ENCODE measurements around the gene RFWD3.
A peak's percentile ranks its signal among the peaks of the same experiment; 100 is the strongest.

RFWD3 gene

DNA sequence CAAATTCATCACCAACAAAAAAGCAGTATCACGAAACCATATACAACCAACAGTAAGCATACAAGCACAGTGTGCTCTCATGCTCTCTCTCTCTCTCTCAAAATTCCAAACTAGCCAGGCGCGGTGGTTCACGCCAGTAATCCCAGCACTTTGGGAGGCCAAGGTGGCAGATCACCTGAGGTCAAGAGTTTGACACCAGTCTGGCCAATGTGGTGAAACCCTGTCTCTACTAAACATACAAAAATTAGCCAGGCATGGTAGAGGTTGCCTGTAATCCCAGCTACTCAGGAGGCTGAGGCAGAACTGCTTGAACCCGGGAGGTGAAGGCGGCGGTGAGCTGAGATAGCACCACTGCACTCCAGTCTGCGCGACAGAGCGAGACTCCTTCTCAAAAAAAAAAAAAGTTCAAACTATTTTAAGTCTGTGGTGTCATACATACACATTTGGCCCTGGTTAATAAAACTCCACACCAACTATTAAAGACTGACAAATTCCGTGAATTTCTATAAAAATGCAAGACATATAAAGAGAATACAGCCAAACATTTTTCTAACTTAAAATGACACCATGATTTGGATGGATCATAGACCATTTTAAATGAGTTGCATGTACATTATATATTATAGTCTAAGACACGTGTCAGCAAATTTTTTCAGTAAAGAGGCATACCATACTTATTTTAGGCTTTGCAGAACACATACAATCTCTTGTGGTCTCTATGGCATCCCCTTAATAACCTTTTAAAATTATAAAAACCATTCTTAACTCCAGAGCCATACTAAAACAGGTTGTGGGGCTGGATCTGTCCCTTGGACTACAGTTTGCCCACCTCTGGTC lies 90.7 kb downstream of the RFWD3 start:
- H3K9me3 ChIP-seq (ENCODE audit: control insufficient read depth, insufficient read depth, low read depth, low read length), result no peaks in the 10 kb centered on the region
- H3K27ac ChIP-seq (ENCODE audit: extremely low read depth, low read depth, low read length), result no peak overlapping the region; the same call in 1 of the 2 replicates
- ChIA-PET POLR2A (no interaction called here), CTCF (interaction anchor here (0.6 kb wide), 1 partner anchor 12 kb away, joined by 4 read pairs; no protein-coding TSS in a partner anchor)
- H3K4me1 ChIP-seq (ENCODE audit: control insufficient read depth, insufficient read depth, low read length), result peaks cover 11% of the 10 kb centered on the region
- H3K4me3 ChIP-seq (ENCODE audit: low read depth, low read length), result no peak overlapping the region
- H3K36me3 ChIP-seq (ENCODE audit: control insufficient read depth in 2 of 2, insufficient read depth in 1 of 2, low read length in 2 of 2), result no peaks in the 10 kb centered on the region
- no peak for TF ChIP-seq ZNF394 (tag by site-specific recombination; IDR thresholded peaks at IDR 0.05; ENCODE audit: borderline replicate concordance)
- TF ChIP-seq ZNF600 (tag by site-specific recombination; IDR thresholded peaks at IDR 0.05), result 0 out of 2 replicates have a peak, but pooled peaks have one; percentile 44

DNA sequence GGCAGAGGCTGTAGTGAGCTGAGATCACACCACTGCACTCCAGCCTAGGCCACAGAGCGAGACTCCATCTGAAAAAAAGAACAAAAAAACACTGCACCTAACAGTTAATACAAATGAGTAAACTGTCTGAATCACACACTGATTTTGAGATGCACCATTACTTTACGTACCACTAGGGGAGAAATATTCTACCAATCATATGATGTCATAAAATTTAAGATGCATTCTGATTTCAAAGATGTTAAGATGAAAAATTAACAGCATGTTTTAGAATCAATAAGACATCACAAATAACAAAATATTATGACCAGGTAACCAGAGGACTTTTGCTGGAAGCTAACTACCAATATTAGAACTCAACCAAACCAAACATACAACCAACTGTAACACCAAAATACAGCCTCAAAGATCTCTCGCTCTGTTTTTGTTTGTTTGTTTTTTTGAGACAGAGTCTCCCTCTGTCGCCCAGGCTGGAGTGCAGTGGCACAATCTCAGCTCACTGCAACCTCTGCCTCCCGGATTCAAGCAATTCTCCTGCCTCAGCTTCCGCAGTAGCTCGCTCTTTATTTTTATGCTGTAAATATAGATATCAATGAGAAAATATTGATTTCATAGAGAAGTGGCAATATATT lies 91.4 kb downstream of the RFWD3 start:
- no peak overlapping the region for H3K27ac ChIP-seq (ENCODE audit: extremely low read depth, low read depth, low read length)
- CTCF ChIA-PET, result no interaction called here
- H3K4me1 ChIP-seq (ENCODE audit: control insufficient read depth, insufficient read depth, low read length), result peaks cover 9% of the 10 kb centered on the region
- TF ChIP-seq, protein P1, sequence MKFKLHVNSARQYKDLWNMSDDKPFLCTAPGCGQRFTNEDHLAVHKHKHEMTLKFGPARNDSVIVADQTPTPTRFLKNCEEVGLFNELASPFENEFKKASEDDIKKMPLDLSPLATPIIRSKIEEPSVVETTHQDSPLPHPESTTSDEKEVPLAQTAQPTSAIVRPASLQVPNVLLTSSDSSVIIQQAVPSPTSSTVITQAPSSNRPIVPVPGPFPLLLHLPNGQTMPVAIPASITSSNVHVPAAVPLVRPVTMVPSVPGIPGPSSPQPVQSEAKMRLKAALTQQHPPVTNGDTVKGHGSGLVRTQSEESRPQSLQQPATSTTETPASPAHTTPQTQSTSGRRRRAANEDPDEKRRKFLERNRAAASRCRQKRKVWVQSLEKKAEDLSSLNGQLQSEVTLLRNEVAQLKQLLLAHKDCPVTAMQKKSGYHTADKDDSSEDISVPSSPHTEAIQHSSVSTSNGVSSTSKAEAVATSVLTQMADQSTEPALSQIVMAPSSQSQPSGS (tag by site-specific recombination; IDR thresholded peaks at IDR 0.05; ENCODE audit: low read depth), result peak; percentile 87
- TF ChIP-seq ZNF785 (tag by site-specific recombination; IDR thresholded peaks at IDR 0.05) (no peak), MEIS1 (CRISPR knock-in tag; IDR thresholded peaks at IDR 0.05; ENCODE audit: borderline replicate concordance) (no peak)
- TF ChIP-seq, protein P2, sequence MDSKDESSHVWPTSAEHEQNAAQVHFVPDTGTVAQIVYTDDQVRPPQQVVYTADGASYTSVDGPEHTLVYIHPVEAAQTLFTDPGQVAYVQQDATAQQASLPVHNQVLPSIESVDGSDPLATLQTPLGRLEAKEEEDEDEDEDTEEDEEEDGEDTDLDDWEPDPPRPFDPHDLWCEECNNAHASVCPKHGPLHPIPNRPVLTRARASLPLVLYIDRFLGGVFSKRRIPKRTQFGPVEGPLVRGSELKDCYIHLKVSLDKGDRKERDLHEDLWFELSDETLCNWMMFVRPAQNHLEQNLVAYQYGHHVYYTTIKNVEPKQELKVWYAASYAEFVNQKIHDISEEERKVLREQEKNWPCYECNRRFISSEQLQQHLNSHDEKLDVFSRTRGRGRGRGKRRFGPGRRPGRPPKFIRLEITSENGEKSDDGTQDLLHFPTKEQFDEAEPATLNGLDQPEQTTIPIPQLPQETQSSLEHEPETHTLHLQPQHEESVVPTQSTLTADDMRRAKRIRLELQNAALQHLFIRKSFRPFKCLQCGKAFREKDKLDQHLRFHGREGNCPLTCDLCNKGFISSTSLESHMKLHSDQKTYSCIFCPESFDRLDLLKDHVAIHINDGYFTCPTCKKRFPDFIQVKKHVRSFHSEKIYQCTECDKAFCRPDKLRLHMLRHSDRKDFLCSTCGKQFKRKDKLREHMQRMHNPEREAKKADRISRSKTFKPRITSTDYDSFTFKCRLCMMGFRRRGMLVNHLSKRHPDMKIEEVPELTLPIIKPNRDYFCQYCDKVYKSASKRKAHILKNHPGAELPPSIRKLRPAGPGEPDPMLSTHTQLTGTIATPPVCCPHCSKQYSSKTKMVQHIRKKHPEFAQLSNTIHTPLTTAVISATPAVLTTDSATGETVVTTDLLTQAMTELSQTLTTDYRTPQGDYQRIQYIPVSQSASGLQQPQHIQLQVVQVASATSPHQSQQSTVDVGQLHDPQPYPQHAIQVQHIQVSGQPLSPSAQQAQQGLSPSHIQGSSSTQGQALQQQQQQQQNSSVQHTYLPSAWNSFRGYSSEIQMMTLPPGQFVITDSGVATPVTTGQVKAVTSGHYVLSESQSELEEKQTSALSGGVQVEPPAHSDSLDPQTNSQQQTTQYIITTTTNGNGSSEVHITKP (tag by site-specific recombination; IDR thresholded peaks at IDR 0.05), result peak; percentile 27; the same call in 1 of the 2 replicates
- POLR2A ChIA-PET, result no interaction called here
- no peaks in the 10 kb centered on the region for H3K36me3 ChIP-seq (ENCODE audit: control insufficient read depth in 2 of 2, insufficient read depth in 1 of 2, low read length in 2 of 2)
- H3K4me3 ChIP-seq (ENCODE audit: low read depth, low read length), result no peak overlapping the region
- H3K9me3 ChIP-seq (ENCODE audit: control insufficient read depth, insufficient read depth, low read depth, low read length), result no peaks in the 10 kb centered on the region

DNA sequence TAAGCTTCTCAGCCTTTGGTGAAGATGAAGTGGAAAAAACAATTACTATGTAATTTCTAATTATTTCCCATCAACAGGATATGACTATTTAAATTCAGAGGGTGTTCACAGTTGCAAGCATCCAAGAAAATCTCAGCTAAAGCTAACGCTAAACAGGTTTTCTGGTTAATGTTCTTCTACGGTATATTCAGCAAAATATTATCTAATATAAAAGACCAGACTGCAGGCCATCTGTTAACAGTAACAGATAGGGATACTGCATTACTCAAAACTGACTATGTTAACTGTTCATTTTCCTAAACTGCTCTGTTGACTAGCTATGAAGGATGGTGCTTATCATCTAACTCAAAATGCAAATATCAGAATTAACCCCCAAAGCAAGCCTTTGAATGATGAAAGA lies 92.5 kb downstream of the RFWD3 start:
- H3K4me1 ChIP-seq (ENCODE audit: control insufficient read depth, insufficient read depth, low read length), result peaks cover 11% of the 10 kb centered on the region
- ChIA-PET POLR2A (interaction anchor here (1.1 kb wide), 1 partner anchor 32 kb away, joined by 3 read pairs; the partner anchor contains the start of gene GLG1), CTCF (interaction anchor here (0.6 to 0.9 kb wide), 2 partner anchors 14 to 19 kb away, joined by 3 read pairs; no protein-coding TSS in a partner anchor)
- no peak overlapping the region for H3K4me3 ChIP-seq (ENCODE audit: low read depth, low read length)
- H3K9me3 ChIP-seq (ENCODE audit: control insufficient read depth, insufficient read depth, low read depth, low read length), result no peaks in the 10 kb centered on the region
- no peak overlapping the region for H3K27ac ChIP-seq (ENCODE audit: extremely low read depth, low read depth, low read length)
- no peaks in the 10 kb centered on the region for H3K36me3 ChIP-seq (ENCODE audit: control insufficient read depth in 2 of 2, insufficient read depth in 1 of 2, low read length in 2 of 2)
- TF ChIP-seq, protein P3, sequence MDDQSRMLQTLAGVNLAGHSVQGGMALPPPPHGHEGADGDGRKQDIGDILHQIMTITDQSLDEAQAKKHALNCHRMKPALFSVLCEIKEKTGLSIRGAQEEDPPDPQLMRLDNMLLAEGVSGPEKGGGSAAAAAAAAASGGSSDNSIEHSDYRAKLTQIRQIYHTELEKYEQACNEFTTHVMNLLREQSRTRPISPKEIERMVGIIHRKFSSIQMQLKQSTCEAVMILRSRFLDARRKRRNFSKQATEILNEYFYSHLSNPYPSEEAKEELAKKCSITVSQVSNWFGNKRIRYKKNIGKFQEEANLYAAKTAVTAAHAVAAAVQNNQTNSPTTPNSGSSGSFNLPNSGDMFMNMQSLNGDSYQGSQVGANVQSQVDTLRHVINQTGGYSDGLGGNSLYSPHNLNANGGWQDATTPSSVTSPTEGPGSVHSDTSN (CRISPR knock-in tag; IDR thresholded peaks at IDR 0.05), result no peak
- TF ChIP-seq ZSCAN16 (tag by site-specific recombination; IDR thresholded peaks at IDR 0.05) (no peak), ZFP3 (tag by site-specific recombination; IDR thresholded peaks at IDR 0.05; ENCODE audit: low read depth) (no peak), ZNF560 (tag by site-specific recombination; IDR thresholded peaks at IDR 0.05; ENCODE audit: borderline replicate concordance) (no peak), ZNF571 (tag by site-specific recombination; IDR thresholded peaks at IDR 0.05) (no peak), ZFP37 (tag by site-specific recombination; IDR thresholded peaks at IDR 0.05) (no peak), ZNF791 (tag by site-specific recombination; IDR thresholded peaks at IDR 0.05) (no peak)
- TF ChIP-seq, protein P4, sequence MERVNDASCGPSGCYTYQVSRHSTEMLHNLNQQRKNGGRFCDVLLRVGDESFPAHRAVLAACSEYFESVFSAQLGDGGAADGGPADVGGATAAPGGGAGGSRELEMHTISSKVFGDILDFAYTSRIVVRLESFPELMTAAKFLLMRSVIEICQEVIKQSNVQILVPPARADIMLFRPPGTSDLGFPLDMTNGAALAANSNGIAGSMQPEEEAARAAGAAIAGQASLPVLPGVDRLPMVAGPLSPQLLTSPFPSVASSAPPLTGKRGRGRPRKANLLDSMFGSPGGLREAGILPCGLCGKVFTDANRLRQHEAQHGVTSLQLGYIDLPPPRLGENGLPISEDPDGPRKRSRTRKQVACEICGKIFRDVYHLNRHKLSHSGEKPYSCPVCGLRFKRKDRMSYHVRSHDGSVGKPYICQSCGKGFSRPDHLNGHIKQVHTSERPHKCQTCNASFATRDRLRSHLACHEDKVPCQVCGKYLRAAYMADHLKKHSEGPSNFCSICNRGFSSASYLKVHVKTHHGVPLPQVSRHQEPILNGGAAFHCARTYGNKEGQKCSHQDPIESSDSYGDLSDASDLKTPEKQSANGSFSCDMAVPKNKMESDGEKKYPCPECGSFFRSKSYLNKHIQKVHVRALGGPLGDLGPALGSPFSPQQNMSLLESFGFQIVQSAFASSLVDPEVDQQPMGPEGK (tag by site-specific recombination; IDR thresholded peaks at IDR 0.05), result no peak
- TF ChIP-seq, protein P5, sequence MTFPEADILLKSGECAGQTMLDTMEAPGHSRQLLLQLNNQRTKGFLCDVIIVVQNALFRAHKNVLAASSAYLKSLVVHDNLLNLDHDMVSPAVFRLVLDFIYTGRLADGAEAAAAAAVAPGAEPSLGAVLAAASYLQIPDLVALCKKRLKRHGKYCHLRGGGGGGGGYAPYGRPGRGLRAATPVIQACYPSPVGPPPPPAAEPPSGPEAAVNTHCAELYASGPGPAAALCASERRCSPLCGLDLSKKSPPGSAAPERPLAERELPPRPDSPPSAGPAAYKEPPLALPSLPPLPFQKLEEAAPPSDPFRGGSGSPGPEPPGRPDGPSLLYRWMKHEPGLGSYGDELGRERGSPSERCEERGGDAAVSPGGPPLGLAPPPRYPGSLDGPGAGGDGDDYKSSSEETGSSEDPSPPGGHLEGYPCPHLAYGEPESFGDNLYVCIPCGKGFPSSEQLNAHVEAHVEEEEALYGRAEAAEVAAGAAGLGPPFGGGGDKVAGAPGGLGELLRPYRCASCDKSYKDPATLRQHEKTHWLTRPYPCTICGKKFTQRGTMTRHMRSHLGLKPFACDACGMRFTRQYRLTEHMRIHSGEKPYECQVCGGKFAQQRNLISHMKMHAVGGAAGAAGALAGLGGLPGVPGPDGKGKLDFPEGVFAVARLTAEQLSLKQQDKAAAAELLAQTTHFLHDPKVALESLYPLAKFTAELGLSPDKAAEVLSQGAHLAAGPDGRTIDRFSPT (tag by site-specific recombination; IDR thresholded peaks at IDR 0.05), result no peak
- TF ChIP-seq, protein P6, sequence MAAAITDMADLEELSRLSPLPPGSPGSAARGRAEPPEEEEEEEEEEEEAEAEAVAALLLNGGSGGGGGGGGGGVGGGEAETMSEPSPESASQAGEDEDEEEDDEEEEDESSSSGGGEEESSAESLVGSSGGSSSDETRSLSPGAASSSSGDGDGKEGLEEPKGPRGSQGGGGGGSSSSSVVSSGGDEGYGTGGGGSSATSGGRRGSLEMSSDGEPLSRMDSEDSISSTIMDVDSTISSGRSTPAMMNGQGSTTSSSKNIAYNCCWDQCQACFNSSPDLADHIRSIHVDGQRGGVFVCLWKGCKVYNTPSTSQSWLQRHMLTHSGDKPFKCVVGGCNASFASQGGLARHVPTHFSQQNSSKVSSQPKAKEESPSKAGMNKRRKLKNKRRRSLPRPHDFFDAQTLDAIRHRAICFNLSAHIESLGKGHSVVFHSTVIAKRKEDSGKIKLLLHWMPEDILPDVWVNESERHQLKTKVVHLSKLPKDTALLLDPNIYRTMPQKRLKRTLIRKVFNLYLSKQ (tag by site-specific recombination; IDR thresholded peaks at IDR 0.05; ENCODE audit: borderline replicate concordance), result no peak

Measured in HEK293 (cell line).